GM12874 (cell line): ENCODE results near the gene SCNM1.

ENCODE experiments used
- TF ChIP-seq, protein P1 (sequence below): IDR thresholded peaks from 2 replicates; pipeline ENCODE4 v1.5.1; 2011; ENCODE audit warnings: low read depth, mild to moderate bottlenecking, control low read depth, low read length, moderate library complexity; ENCODE audit not compliant: insufficient read depth

The SCNM1 gene

GRCh38 chr1:151187205-151187604 is 21.3 kb downstream of the SCNM1 start:
- TF ChIP-seq, protein P1, sequence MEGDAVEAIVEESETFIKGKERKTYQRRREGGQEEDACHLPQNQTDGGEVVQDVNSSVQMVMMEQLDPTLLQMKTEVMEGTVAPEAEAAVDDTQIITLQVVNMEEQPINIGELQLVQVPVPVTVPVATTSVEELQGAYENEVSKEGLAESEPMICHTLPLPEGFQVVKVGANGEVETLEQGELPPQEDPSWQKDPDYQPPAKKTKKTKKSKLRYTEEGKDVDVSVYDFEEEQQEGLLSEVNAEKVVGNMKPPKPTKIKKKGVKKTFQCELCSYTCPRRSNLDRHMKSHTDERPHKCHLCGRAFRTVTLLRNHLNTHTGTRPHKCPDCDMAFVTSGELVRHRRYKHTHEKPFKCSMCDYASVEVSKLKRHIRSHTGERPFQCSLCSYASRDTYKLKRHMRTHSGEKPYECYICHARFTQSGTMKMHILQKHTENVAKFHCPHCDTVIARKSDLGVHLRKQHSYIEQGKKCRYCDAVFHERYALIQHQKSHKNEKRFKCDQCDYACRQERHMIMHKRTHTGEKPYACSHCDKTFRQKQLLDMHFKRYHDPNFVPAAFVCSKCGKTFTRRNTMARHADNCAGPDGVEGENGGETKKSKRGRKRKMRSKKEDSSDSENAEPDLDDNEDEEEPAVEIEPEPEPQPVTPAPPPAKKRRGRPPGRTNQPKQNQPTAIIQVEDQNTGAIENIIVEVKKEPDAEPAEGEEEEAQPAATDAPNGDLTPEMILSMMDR: no peak

DNA sequence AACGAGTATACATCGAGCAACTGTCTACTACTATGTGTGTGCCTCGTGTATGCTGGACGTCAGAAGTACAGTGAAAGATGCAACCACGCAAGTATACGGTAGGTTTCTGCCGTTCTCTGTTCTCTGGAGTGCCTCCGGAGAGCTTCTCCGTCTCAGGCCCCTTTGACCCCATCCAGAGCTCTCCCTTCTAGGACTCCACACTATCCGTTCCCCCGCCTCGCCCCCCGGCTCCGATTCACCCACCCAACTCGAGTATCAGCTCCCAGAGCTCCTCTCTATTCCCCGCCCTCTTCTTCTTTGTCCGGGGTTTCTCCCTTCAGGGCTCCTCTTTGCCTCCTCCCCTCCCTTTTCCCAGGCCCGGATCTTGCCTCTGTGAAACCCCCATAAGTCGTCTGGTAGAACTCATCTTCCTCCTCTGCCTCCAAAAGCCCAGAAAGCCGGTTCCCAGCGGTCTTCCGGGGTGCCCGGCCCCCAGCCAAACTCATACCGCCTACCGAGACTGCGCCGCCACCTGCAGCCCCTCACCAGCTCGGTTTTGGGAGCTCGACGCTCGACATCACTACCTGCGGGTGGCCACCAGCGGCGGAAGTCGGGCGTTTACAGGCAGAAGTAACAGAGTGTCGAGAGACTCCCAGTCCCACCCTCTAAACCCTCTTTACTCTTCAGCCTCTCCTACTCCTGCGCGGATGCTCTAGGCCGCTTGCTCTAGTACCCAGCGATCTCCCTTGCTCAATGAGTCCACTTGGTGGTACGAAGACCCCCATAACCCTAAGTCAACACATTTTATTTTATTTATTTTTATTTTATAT is 23.9 kb downstream of the SCNM1 start, which contains the start of gene VPS72:
Gene VPS72, minus strand, starts transcription at position 561 of the 809 bp plus-strand sequence. Its CDS starts 76 bp downstream, at position 485.
- TF ChIP-seq, protein P1: no peak

DNA sequence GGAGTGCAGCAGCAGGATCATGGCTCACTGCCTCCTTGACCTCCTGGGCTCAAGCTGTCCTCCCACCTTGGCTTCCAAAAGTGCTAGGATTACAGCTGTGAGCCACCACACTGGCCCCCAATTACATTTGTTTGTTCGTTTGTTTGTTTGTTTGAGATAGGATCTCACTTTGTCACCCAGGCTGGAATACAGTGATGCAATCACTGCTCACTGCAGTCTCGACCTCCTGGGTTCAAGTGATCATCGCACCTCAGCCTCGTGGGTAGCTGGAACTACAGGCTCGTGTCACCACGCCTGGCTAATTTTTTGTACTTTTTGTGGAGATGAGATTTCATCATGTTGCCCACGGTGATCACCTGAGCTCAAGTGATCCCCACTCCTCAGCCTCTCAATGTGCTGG is 26.1 kb downstream of the SCNM1 start:
- TF ChIP-seq, protein P1: no peak

DNA sequence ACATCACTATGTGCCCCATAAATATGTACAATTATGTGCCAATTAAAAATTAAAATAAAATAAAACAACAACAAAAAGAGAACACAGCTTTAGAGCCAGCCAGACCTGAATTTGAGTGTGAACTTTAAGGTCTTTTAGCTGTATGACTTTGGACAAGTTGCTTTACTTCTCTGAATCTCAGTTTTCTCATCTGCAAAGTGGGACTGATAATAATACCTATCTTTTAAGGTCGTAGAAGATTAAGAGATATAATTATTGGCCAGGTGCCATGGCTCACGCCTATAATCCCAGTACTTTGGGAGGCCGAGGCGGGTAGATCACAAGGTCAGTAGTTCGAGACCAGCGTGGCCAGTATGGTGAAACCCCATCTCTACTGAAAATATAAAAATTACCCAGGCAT is 27.4 kb downstream of the SCNM1 start:
- TF ChIP-seq, protein P1: no peak

GRCh38 chr1:151193856-151194255 is 27.9 kb downstream of the SCNM1 start:
- TF ChIP-seq, protein P1: no peak

DNA sequence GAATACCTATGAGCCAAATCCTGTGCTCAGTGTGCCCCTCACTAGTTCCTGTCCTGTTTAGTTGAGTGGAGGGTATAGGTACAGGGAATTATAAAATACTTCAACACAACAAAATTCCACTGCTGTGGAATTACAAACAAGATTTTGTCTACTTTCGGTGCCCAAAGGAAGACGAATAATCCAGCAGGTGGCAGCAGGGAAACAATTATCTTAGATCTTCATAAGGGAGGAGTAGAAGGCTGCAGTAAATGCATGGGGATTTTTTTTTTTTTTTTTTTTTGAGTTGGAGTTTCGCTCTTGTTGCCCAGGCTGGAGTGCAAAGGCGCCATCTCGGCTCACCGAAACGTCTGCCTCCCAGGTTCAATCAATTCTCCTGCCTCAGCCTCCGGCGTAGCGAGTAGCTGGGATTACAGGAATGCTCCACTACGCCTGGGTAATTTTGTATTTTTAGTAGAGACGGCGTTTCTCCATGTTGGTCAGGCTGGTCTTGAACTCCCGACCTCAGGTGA is 30.4 kb downstream of the SCNM1 start:
- TF ChIP-seq, protein P1: no peak; the same call in 1 of the 2 replicates

GRCh38 chr1:151197863-151198253 is 31.9 kb downstream of the SCNM1 start:
- TF ChIP-seq, protein P1: no peak
